Esophagus mucosa (tissue), 1 donor: ENCODE measurements around the gene RALGAPB. TPM values are rescaled to one million over a fixed set of nuclear protein-coding genes. Genes with fewer than 3 reads are reported as not detected.
"Not testable (repeated sequence)": the region's sequence is repeated elsewhere in the genome, so short reads cannot be mapped to it uniquely, and the experiment has no call there.

Experiments used
- ATAC-seq: fragments of 200-7000 bp; cut with Tn5 transposase; one replicate; pipeline ENCODE4 v1.9.1; 2020
- total RNA-seq: library from RNA; stranded (reverse); gene quantifications from one replicate; pipeline ENCODE4 v1.2.4, GENCODE V29; 2023
- donor health status: DM: yes; HTN: yes; CAD: no.

RALGAPB gene
- total RNA-seq, 1 donor from 2014 or later, result 19.8 TPM

DNA sequence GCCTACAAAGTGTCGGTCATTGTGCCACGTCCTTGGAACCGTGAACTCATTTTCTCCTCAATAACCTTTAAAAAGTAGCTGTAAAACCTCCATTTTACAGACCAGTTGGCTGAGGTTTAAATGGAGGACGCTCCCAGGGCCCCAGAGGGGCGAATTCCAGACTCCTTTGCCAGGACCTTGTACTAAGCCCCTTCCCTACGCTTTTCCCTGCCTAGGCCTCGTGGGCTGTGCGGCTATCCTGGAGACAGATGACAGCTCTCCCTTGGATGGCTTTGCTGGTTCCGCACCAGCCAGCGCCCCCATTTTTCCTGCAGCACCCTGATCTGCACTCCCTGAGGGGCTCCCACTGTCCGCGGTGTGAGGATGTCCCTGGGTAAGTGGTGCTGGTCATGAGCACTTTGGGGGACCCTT lies 25.4 kb upstream of the RALGAPB start:
- peak; percentile 3 for ATAC-seq

DNA sequence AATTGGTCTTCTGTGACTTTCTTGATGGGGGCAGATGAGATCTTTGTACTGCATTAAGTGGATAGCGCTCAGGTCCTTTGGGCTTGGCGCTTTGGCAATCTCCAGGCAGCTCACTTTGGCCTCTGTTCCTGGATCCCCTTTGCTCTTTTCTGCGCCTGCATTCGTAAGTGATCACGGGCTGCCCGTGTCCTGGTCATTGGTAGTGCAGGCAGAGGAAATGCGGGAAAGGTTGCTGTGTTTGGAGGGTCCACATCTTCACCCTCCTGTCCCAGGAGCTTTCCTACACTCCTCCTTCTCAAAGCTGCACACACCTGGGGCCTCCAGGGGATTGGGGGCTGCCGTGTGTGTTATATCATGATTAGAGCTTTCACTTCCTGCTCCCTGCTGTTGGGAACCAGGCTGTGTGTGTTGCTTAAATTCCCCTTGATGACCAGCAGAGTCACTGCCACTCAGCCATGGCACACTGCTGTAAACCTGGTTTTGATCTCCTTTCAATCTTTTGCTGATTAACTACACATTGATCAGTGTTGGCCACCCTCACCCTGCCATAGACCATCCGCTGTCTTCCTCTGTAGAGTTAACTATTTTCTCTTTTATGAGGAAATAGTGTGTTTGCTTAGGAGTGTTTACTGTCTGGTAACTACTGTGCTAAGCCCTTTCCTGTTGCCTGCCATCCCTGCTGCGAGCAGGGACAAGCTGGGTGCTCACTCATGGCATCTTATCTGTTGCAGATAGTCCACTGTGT lies 24.5 kb upstream of the RALGAPB start:
- no peak for ATAC-seq

DNA sequence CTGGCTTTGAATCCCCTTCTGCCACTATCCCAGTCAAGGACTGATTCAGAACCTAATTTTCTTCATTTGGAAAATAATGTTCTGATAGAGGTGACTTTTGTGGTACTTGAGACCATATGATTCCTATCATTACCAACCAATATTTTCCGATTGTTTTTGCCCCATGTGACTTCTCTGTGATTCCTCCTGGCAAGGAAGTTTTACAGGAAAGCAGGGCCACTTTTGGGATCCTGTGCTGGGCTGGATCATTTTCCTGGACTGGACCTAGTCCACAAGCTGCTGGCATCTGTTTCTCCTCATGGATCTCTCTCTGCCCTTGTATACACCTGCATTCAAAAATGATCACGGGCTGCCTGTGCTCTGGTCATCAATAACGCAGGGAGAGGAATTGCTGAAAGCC lies 23.6 kb upstream of the RALGAPB start:
- no peak for ATAC-seq

DNA sequence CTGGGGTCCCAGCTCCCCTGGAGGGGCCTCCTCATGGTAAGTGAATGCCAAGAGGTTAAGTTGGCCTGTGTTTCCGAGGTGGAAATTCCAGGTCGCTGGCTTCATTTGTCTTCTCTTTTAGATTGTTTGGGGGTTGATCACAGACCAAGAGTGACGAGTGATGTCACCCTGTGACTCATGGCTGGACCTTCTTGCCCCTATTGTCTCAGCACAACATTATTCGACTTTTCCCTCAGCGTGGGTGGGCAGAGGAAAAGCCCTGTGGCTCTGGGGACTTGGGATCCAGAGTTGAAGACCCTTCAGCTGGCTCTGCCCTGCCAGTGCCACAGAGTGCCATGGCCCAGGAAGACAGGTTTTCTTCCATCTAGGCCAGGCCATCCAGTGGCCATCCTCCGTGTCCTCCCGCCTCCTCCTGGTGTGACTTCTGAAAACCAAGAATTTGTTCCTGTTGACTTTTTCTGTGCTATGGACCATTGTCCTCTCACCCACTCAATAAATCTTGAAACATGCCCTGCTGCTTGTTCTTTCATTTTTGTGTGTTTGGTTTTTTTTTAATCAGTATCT lies 22.1 kb upstream of the RALGAPB start:
- no peak for ATAC-seq

DNA sequence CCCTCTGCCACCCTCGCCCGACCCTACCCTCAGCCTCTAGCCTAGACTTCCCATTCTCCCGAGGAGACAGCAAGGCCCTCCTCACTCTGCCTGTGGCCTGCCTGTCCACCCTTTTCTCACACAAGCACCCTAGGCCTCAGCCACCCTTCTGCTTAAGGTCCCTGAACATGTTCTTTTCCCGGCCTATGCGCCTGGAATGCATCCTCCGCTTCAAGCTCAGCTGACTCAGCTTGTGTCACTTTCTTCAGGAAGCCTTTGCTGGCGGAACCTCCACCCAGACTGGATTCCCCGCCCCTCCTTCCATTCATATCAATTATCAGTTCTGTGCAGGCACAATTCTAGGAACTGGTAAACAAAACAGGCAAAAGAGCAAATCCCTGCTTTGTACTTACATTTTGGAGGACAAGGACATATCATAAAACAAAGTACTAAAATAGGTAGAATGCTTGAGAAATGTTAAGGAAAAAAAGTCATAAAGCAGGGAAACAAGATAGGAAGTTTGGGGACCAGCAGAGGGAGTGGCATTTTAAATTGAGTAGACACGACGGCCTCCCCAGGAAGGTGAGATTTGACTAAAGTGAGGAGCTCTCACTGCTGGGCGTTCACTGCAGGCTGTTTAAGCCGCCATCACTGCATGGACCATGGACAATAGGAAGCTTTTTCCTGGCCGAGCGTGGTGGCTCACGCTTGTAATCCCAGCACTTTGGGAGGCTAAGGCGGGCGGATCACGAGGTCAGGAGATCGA lies 19.6 kb upstream of the RALGAPB start:
- peak; percentile 36 for ATAC-seq

DNA sequence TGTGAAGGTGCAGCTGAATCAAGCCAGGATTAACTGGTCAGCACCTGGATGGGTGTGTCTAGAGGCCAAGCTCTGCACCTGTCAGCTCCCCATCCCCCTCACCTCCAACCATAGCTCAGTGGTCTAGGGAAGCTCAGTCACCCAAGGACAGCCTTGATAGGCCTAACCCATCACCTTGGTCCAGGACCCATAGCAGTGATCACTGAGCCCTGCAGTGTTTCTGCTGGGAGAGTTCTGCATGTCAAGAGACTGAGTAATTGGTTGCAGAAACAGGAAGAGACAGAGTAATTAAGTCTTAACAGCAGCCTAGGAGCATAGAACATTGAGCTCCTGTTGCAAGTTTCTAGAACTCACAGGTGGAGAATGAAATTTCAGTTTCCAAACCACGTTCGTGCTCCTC lies 18.7 kb upstream of the RALGAPB start:
- peak; percentile 44 for ATAC-seq

DNA sequence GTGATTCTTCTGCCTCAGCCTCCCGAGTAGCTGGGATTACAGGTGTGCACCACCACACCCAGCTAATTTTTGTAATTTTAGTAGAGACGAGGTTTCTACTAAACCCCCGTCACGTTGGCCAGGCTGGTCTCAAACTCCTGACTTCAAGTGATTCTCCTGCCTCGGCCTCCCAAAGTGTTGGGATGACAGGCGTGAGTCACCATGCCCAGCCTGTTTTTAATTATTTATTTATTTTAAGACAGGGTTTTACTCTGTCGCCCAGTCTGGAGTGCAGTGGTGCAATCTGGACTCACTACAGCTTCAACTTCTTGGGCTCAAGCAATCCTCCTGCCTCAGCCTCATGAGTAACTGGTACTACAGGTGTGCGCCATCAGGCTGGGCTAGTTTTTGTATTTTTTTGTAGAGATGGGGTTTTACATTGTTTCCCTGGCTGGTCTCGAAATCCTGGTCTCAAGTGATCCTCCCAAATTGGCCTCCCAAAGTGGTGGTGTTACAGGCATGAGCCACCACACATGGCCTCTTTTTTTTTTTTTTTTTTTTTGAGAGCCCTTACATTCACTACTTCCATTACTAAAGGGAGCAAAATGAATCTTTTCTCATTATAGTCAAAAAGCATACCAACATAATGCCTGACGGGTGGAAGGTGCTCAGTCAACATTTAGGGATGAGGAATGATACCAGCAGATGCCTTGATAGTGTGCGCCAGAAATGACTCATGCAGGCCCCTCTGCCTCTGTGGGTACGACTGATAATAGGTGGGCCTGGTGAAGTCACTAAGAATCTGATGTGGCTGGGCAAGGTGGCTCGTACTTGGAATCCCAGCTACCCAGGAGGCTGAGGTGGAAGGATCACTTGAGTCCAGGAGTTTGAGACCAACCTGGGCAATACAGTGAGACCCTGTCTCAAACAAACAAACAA lies 17.8 kb upstream of the RALGAPB start:
- no peak for ATAC-seq

DNA sequence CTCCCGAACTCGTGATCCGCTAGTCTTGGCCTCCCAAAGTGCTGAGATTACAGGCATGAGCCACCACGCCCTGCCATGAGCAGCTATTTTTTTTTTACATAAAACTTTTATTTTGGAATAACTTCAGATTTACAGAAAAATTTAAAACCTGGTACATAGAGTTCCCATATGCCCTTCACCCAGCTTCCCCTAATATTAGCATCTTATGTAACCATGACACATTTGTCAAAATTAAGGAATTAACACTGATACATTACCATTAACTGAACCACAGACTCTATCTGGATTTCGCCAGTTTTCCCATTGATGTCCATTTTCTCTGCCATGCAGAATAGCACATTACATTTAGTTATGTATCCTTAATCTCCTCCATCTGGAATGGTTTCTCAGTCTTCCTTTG lies 14.3 kb upstream of the RALGAPB start:
- no peak for ATAC-seq

DNA sequence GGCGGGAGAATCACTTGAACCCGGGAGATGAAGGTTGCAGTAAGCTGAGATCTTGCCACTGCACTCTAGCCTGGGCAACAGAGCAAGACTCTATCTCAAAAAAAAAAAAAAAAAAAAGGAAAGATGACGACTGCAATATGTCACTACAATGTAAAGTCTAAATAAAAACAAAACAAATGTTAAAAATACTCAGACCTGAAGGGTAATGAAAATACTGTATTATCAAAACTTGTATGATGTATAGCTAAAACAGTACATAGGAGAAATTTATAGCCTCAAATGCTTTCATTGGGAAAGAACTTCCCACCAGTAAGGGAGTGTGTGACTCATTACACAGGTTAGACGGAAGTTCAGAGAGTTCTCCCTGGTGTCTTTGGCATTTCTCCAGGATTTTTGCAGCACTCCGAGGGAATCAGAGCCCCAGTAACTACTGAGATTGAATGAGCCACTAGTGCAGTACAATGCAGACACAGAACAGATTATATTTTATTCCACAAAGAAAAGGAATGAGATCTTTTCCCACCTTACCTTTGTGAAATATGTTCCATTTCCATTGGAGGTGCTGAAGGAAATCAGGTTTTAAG lies 12.5 kb upstream of the RALGAPB start:
- ATAC-seq, result peak; percentile 93

DNA sequence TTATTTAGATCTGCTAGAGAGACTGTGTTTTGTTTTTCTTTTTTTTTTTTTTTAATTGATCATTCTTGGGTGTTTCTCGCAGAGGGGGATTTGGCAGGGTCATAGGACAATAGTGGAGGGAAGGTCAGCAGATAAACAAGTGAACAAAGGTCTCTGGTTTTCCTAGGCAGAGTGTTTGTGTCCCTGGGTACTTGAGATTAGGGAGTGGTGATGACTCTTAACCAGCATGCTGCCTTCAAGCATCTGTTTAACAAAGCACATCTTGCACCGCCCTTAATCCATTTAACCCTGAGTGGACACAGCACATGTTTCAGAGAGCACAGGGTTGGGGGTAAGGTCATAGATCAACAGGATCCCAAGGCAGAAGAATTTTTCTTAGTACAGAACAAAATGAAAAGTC lies 12.0 kb upstream of the RALGAPB start:
- ATAC-seq, result peak; percentile 21

DNA sequence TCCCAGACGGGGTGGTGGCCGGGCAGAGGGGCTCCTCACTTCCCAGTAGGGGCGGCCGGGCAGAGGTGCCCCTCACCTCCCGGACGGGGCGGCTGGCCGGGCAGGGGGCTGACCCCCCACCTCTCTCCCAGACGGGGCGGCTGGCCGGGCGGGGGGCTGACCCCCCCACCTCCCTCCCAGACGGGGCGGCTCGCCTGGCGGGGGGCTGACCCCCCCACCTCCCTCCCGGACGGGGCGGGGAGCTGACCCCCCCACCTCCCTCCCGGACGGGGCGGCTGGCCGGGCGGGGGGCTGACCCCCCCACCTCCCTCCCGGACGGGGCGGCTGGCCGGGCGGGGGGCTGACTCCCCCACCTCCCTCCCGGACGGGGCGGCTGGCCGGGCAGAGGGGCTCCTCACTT lies 11.5 kb upstream of the RALGAPB start:
- not testable (repeated sequence) for ATAC-seq

DNA sequence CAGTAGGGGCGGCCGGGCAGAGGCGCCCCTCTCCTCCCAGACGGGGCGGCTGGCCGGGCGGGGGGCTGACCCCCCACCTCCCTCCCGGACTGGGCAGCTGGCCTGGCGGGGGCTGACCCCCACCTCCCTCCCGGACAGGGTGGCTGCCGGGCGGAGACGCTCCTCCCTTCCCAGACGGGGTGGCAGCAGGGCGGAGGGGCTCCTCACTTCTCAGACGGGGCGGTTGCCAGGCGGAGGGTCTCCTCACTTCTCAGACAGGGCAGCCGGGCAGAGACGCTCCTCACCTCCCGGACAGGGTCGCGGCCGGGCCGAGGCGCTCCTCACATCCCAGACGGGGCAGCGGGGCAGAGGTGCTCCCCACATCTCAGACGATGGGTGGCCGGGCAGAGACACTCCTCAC lies 11.1 kb upstream of the RALGAPB start:
- not testable (repeated sequence) for ATAC-seq

DNA sequence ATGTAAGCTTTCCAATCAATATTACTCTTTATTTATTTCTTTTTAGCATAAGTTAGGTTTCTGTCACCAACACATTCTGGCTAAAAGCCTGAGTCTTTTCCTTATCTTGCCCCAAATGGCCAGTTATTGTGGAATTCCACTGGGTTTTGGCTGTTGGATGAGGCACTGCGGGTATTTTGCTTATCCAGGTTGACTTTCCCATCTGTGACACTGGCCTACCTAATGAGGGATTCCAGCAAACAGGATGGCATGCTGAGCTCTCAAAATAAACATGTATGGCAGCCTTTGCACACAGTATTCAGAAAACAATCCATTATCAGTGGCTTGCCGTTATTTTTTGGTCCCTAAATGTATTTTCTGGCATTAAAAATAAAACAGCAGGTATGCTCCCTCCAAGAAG lies 6.5 kb upstream of the RALGAPB start:
- ATAC-seq, result no peak

DNA sequence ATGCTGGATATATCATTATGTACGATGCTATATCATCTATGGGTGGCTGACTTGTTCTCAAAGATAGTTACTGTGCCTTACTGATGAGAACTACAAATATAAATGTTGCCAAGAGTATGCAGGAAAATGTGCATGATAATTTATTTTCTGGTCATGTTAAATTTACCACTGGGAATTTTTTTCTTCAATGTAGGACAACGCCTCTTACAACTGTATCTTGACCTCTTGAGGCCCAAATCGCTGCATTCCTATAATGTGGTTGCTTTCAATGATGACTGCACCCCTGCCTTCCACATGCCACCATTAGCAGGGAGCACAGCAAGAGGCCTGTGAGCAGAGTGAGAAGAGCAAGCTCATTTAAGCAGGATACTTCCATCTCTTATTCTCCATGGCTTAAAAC lies 5.7 kb upstream of the RALGAPB start:
- no peak for ATAC-seq

DNA sequence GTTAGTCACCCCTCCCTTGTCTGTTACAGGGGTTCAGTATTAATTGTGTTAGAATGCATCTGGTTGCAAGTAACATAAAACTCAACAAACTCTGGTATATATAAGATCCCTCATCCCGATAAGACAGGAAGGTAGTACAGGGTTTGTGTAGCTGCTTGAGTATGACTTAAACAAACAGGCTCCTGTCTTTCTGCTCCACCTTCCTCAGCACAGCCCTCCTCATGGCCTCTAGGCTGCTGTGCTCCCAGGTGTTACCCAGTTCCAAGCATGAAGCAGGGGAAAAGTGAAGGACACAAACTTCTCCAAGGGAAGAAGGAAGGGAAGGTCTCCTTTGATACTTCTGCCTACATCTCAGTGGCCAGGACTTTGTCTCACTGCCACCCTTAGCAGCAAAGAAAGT lies 1.4 kb upstream of the RALGAPB start:
- ATAC-seq, result no peak

DNA sequence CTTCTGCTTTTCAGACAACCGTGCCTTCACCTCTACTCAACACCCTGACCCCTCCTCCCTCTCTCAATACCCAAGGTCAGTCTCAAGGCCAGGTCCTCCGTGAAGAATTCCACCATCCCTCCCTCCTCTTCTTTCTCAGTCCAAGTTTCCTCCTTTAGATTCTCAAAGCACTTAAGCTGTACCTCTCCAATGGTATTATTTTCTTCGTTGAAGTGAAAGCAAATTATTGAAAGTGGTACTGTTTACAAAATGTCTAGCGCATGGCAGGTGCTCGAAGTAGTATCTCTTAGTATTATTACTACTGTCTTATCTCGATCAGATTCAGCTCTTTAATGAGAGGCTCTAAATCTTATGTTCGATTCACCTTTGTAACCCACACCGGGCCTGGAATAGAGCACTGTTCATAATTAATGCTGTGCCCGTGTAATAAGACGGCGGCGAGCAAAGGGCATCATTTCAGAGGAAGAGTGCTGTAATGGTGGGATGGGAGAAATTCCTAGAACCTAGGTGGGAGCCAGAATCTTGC lies 593 bp upstream of the RALGAPB start:
- ATAC-seq, result no peak

DNA sequence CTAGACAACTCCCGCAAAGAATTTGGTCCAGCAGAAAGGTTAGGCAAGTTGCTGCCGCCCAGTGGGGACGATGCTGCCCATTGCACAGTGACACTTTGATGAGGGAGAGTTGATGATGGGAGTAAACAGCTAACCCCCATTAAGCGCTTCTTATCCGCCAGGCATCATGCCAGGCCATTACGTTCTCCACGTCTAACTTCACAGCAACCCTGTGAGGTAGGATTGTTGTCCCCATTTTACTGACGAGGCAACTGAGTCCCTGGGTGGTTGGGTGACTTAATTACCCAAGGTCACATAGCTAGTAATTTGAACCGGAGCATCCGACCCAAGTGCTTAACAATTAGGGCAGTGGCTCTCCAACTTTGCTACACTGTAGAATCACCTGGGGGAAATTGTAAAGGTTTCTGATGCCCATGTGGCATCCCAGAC lies 738 bp downstream of the RALGAPB start:
- ATAC-seq, result no peak

DNA sequence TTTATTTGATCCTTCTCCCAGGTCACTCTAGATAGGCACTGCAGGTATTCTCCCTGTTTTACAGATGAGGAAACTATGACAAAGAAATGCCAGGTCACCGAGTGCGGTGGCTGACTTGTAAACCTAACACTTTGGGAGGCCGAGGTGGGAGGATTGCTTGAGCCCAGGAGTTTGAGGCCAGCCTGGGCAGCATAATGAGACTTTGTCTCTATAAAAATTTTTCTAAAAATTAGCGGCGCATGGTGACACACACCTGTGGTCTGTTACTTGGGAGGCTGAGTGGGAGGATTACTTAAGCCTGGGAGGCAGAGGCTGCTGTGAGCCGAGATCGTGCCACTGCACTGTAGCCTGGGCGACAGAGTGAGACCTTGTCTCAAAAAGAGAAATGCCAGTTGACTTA lies 5.1 kb downstream of the RALGAPB start:
- ATAC-seq, result no peak

DNA sequence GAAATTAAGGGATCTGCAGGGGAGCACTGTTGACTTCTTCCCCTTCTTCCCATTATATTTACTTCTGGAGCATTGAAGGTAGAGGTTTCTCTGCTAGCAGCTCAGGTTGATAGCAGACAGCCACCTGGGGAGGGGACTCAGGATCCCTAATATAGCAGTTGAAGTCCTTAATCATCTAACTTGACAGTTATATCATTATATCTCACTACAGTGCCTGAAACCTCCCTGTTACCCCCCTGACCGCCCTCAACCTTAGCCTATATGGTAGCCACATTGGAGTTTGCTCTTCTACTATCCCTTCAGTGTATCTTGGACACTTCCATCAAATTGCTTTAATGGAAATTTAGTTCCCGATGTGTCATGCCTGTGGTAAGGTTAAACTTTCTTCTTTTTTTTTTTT lies 7.0 kb downstream of the RALGAPB start:
- no peak for ATAC-seq

DNA sequence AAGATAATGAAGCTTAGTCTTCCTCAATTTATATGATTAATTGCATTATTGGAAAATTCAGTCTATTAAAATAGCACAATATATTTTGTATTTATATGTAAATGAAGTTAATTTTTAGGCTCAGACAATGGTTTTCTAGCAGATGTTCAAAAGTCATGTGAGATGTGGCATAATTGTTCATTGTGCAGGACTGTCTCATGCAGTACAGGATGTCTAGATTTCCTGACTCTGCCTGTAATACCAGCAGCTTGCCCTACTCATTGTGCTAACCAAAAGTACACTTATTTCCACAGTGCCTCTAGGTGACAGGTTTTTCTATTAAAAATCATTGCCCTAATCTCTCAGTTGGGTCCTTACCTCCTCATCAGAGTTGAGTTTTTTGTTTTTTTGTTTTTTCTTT lies 12.4 kb downstream of the RALGAPB start:
- ATAC-seq, result no peak

DNA sequence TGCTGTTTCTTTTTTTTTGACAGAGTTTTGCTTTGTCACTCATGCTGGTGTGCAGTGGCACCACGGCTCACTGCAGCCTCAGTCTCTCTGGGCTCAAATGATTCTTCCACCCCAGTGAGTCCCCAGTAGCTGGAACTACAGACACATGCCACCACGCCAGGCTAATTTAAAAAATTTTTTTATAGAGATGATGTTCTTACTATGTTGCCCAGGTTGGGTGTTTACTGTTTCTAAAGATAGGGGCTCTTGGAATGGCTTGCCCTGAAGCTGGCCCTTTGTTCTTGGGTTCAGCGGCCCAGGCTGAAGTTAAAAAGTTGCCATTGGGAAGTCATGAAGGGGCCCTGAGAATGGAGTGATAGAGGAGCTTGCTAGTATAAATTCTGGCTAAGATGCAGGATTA lies 16.5 kb downstream of the RALGAPB start:
- ATAC-seq, result no peak

DNA sequence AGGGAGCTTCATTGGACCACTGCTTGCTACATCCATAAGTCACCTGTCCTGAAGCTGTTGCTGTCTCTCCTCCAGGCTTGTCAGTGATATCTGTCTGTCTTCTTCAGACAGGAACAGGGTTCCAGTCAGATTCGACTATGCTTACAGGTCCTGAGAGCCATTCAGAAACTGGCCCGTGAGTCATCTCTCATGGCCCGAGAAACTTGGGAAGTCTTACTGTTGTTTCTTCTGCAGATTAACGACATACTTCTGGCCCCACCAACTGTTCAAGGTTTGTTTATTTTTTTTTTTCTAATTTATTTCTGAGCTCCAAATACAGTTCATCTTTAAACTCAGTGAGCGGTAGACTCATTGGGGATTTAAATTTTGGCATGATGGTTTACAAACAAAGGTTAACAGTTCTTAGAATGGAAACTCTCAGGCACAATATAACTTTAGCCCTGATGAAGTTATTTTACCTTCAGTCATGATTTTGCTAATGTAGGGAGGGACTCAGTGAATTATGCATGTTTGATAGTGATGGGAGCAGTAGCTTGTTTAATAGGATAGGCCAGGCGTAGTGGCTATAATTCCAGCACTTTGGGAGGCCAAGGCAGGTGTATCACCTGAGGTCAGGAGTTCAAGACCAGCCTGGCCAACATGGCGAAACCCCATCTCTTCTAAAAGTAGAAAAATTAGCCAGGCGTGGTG lies 24.7 kb downstream of the RALGAPB start:
- no peak for ATAC-seq
